OCI-LY7 (cell line): ENCODE results near the gene TNPO2.

Experiments used
- EZH2phosphoT487 ChIP-seq: fragments of 200-600 bp; sonication (generic); IDR thresholded peaks from 2 replicates; pipeline ENCODE4 v1.6.1; 2018; ENCODE audit warnings: low read depth, borderline replicate concordance, mild to moderate bottlenecking, mixed run types, antibody characterized with exemption, low read length, moderate library complexity, mixed read lengths
- TF ChIP-seq, protein P1 (sequence below): fragments of 200-600 bp; sonication (generic); conservative IDR thresholded peaks from 2 replicates; pipeline ENCODE4 v1.5.1; 2014; ENCODE audit warnings: mild to moderate bottlenecking, antibody characterized with exemption, low read length, moderate library complexity, mixed read lengths

DNA sequence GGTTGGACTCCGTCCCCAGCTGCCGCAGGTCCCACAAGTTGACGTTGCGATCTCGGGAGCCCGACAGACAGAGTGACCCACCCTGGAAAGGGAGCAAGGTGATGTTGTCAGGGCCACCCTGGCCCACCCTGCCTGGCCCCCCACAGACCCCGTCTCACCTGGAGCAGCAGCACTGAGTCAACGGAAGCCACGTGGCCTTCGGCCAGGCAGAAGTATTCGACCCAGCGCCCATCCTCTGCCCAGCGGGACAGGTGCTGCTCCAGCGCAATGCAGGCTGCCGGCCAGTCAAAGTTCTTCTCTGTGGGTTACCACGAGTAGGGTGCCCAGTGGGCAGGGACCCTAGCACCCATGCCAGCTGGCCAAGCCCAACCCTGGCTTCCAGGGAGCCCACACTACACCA, 29.1 kb downstream of the TNPO2 start:
- TF ChIP-seq, protein P1, sequence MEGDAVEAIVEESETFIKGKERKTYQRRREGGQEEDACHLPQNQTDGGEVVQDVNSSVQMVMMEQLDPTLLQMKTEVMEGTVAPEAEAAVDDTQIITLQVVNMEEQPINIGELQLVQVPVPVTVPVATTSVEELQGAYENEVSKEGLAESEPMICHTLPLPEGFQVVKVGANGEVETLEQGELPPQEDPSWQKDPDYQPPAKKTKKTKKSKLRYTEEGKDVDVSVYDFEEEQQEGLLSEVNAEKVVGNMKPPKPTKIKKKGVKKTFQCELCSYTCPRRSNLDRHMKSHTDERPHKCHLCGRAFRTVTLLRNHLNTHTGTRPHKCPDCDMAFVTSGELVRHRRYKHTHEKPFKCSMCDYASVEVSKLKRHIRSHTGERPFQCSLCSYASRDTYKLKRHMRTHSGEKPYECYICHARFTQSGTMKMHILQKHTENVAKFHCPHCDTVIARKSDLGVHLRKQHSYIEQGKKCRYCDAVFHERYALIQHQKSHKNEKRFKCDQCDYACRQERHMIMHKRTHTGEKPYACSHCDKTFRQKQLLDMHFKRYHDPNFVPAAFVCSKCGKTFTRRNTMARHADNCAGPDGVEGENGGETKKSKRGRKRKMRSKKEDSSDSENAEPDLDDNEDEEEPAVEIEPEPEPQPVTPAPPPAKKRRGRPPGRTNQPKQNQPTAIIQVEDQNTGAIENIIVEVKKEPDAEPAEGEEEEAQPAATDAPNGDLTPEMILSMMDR, result no peak
- TF ChIP-seq EZH2phosphoT487, result no peak
